H1 (cell line): ENCODE data around the gene IREB2. TPM values are rescaled to one million over a fixed set of nuclear protein-coding genes. Genes with fewer than 3 reads are reported as not detected.
A peak's percentile ranks its signal among the peaks of the same experiment; 100 is the strongest.

Experiments
- CTCF ChIA-PET: fragments of 300-600 bp; sonication (Branson Sonifier 250); formaldehyde crosslinking; loops from one replicate; lab custom pipeline; 2021; ENCODE audit not compliant: partially characterized antibody; lab: Charles Lee
- POLR2A ChIA-PET: fragments of 300-600 bp; sonication (Branson Sonifier 250); formaldehyde crosslinking; loops from one replicate; lab custom pipeline; 2021; ENCODE audit warnings: inconsistent platforms; ENCODE audit not compliant: partially characterized antibody; lab: Charles Lee
- DNase-seq, 2 experiments: peaks; one replicate each; pipeline versions ENCODE4 v3.0.0 to v3.0.0-alpha.2; 2010 to 2022; ENCODE audit warnings: low spot score in 2 of 2, low read depth in 1 of 2, mixed read lengths in 1 of 2
- FAIRE-seq: peaks from 2 replicates; lab custom pipeline; 2011; peaks lifted over from hg19 to GRCh38; lab: Jason Lieb, UNC
- H2AFZ ChIP-seq: 2 replicates; pipeline ENCODE4 v1.8.1; 2012; ENCODE audit warnings: low read length, inconsistent platforms
- H2AK5ac ChIP-seq: 2 replicates; pipeline ENCODE4 v1.6.1; 2013; ENCODE audit warnings: low read depth, low read length
- H2BK120ac ChIP-seq: replicated peaks from 2 replicates; pipeline ENCODE3; 2013; ENCODE audit warnings: low read depth, low read length, inconsistent platforms
- H2BK12ac ChIP-seq: 2 replicates; pipeline ENCODE4 v1.6.1; 2013; ENCODE audit warnings: low read depth, low read length
- H2BK15ac ChIP-seq: 2 replicates; pipeline ENCODE4 v1.6.1; 2013; ENCODE audit warnings: low read length
- H2BK20ac ChIP-seq: 2 replicates; pipeline ENCODE4 v1.6.1; 2013; ENCODE audit warnings: low read length
- H2BK5ac ChIP-seq: 2 replicates; pipeline ENCODE4 v1.6.1; 2013; ENCODE audit warnings: low read depth, low read length
- H3K14ac ChIP-seq: 2 replicates; pipeline ENCODE4 v1.6.1; 2013; ENCODE audit warnings: inconsistent platforms; ENCODE audit not compliant: insufficient read length
- H3K18ac ChIP-seq: 2 replicates; pipeline ENCODE4 v1.6.1; 2013; ENCODE audit warnings: low read length; ENCODE audit errors: extremely low read depth
- H3K23ac ChIP-seq: 2 replicates; pipeline ENCODE4 v1.6.1; 2013; ENCODE audit warnings: inconsistent platforms; ENCODE audit not compliant: insufficient read length
- H3K23me2 ChIP-seq: 2 replicates; pipeline ENCODE4 v1.6.1; 2013; ENCODE audit warnings: low read depth, low read length
- H3K27ac ChIP-seq: 2 replicates; pipeline ENCODE4 v1.6.1; 2011; ENCODE audit warnings: low read depth, low read length, inconsistent platforms
- H3K27me3 ChIP-seq, 4 experiments: replicated peaks in 1 of 4; 1 replicate in 1 of 4; 2 replicates in 3 of 4; pipeline versions ENCODE4 v1.6.1 to v1.8.1; 2011 to 2013; ENCODE audit warnings: low read length in 3 of 4, mild to moderate bottlenecking in 3 of 4, inconsistent platforms in 2 of 4, mixed read lengths in 2 of 4, moderate library complexity in 1 of 4; ENCODE audit not compliant: control insufficient read depth in 3 of 4, insufficient read depth in 3 of 4; ENCODE audit errors: extremely low read depth in 1 of 4
- H3K36me3 ChIP-seq, 4 experiments: 2 replicates each; pipeline versions ENCODE4 v1.6.1 to v1.8.1; 2011 to 2013; ENCODE audit warnings: mild to moderate bottlenecking in 4 of 4, low read length in 3 of 4, moderate library complexity in 2 of 4, control low read depth in 1 of 4, inconsistent platforms in 1 of 4; ENCODE audit not compliant: insufficient read depth in 4 of 4, control insufficient read depth in 2 of 4
- H3K4ac ChIP-seq: replicated peaks from 2 replicates; pipeline ENCODE3; 2013; ENCODE audit warnings: low read length, low read depth, mixed read lengths, inconsistent platforms; ENCODE audit not compliant: insufficient read length
- H3K4me1 ChIP-seq, 4 experiments: replicated peaks in 1 of 4; 1 replicate in 1 of 4; 2 replicates in 3 of 4; pipeline versions ENCODE4 v1.6.1 to v1.8.1; 2011 to 2013; ENCODE audit warnings: low read length in 3 of 4, inconsistent platforms in 2 of 4, mixed read lengths in 1 of 4; ENCODE audit not compliant: insufficient read depth in 4 of 4, control insufficient read depth in 3 of 4
- H3K4me2 ChIP-seq, 2 experiments: 2 replicates each; pipeline versions ENCODE4 v1.6.1 to v1.8.1; 2011 to 2013; ENCODE audit warnings: low read depth in 2 of 2, low read length in 2 of 2, control low read depth in 1 of 2, inconsistent platforms in 1 of 2, mild to moderate bottlenecking in 1 of 2; ENCODE audit not compliant: insufficient read depth in 1 of 2
- H3K4me3 ChIP-seq, 4 experiments: fragments of 200-600, 300-600 bp in 1 of 4; sonication (generic), shearing (Covaris generic), sonication (Bioruptor Twin) in 1 of 4; 2 replicates each; pipeline versions ENCODE4 v1.5.1 to v1.8.1; 2011 to 2016; ENCODE audit warnings: low read length in 4 of 4, low read depth in 3 of 4, control low read depth in 2 of 4, inconsistent platforms in 2 of 4, mild to moderate bottlenecking in 2 of 4, mixed read lengths in 1 of 4, moderate library complexity in 1 of 4; ENCODE audit not compliant: insufficient read depth in 2 of 4; ENCODE audit errors: extremely low read depth in 1 of 4
- H3K56ac ChIP-seq: replicated peaks from 2 replicates; pipeline ENCODE3; 2013; ENCODE audit warnings: low read depth, mild to moderate bottlenecking, mixed read lengths, low read length, inconsistent platforms; ENCODE audit not compliant: insufficient read length
- H3K79me1 ChIP-seq: 2 replicates; pipeline ENCODE4 v1.6.1; 2013; ENCODE audit warnings: low read depth, low read length, control low read depth
- H3K79me2 ChIP-seq, 2 experiments: 2 replicates each; pipeline versions ENCODE4 v1.6.1 to v1.8.1; 2012 to 2013; ENCODE audit warnings: low read length in 2 of 2, mild to moderate bottlenecking in 2 of 2, inconsistent platforms in 1 of 2; ENCODE audit not compliant: insufficient read depth in 2 of 2, control insufficient read depth in 1 of 2
- H3K9ac ChIP-seq, 4 experiments: replicated peaks in 1 of 4; 1 replicate in 1 of 4; 2 replicates in 3 of 4; pipeline versions ENCODE4 v1.6.1 to v1.8.1; 2011 to 2013; ENCODE audit warnings: low read depth in 3 of 4, low read length in 3 of 4, control low read depth in 2 of 4, mild to moderate bottlenecking in 2 of 4, moderate library complexity in 2 of 4, inconsistent platforms in 1 of 4; ENCODE audit errors: extremely low read depth in 1 of 4
- H3K9me3 ChIP-seq, 2 experiments: 2 replicates each; pipeline versions ENCODE4 v1.6.1 to v1.8.1; 2012 to 2013; ENCODE audit warnings: mild to moderate bottlenecking in 2 of 2, moderate library complexity in 2 of 2, control low read depth in 1 of 2, inconsistent platforms in 1 of 2, low read depth in 1 of 2, low read length in 1 of 2, mixed read lengths in 1 of 2; ENCODE audit not compliant: insufficient read depth in 2 of 2
- H4K20me1 ChIP-seq, 2 experiments: replicated peaks in 1 of 2; 2 replicates each; pipeline versions ENCODE3 to v1.8.1; 2011 to 2013; ENCODE audit warnings: inconsistent platforms in 2 of 2, low read length in 2 of 2, mild to moderate bottlenecking in 1 of 2; ENCODE audit not compliant: insufficient read depth in 2 of 2, control insufficient read depth in 1 of 2
- H4K5ac ChIP-seq: 2 replicates; pipeline ENCODE4 v1.6.1; 2013; ENCODE audit warnings: low read length, low read depth, mixed read lengths, inconsistent platforms; ENCODE audit not compliant: insufficient read length
- H4K8ac ChIP-seq: 2 replicates; pipeline ENCODE4 v1.8.0; 2013; ENCODE audit warnings: mild to moderate bottlenecking, moderate library complexity, low read length, inconsistent platforms; ENCODE audit not compliant: insufficient read depth; ENCODE audit errors: extremely low read depth
- H4K91ac ChIP-seq: replicated peaks from 2 replicates; pipeline ENCODE3; 2013; ENCODE audit warnings: low read length, mixed read lengths, inconsistent platforms; ENCODE audit not compliant: insufficient read length
- BRCA1 ChIP-seq: IDR thresholded peaks from 2 replicates; pipeline ENCODE4 v1.6.1; 2012; ENCODE audit warnings: low read depth, low read length, improper control_type of control experiment
- CEBPB ChIP-seq: IDR thresholded peaks from 2 replicates; pipeline ENCODE4 v1.6.1; 2012; ENCODE audit warnings: low read depth, low read length
- CREB1 ChIP-seq: IDR thresholded peaks from 2 replicates; pipeline ENCODE4 v1.6.1; 2012; ENCODE audit warnings: inconsistent platforms
- GTF2F1 ChIP-seq: IDR thresholded peaks from 2 replicates; pipeline ENCODE4 v1.6.1; 2012; ENCODE audit warnings: low read depth, low read length, improper control_type of control experiment, borderline replicate concordance
- HDAC6 ChIP-seq: IDR thresholded peaks from one replicate; pipeline ENCODE4 v1.7.1; 2012; ENCODE audit warnings: low read depth, mild to moderate bottlenecking, inconsistent platforms, low read length, moderate library complexity
- JUN ChIP-seq: IDR thresholded peaks from 2 replicates; pipeline ENCODE4 v1.6.1; 2011; ENCODE audit warnings: low read depth, mild to moderate bottlenecking, improper control_type of control experiment, low read length
- KDM4A ChIP-seq: IDR thresholded peaks from one replicate; pipeline ENCODE4 v1.7.1; 2012; ENCODE audit warnings: low read depth, mild to moderate bottlenecking, moderate library complexity, low read length, inconsistent platforms; ENCODE audit not compliant: severe bottlenecking
- RAD21 ChIP-seq, 2 experiments: IDR thresholded peaks in 1 of 2; conservative IDR thresholded peaks in 1 of 2; 2 replicates each; pipeline ENCODE4 v1.6.1; 2011; ENCODE audit warnings: low read depth in 2 of 2, low read length in 2 of 2, improper control_type of control experiment in 1 of 2, inconsistent platforms in 1 of 2, mild to moderate bottlenecking in 1 of 2, moderate library complexity in 1 of 2
- SAP30 ChIP-seq: fragments of 300-600 bp; sonication (generic); IDR thresholded peaks from 2 replicates; pipeline ENCODE4 v1.7.1; 2012; ENCODE audit warnings: low read length, moderate library complexity, mild to moderate bottlenecking, inconsistent platforms; ENCODE audit not compliant: insufficient read depth, insufficient replicate concordance
- SIX5 ChIP-seq: IDR thresholded peaks from 2 replicates; pipeline ENCODE4 v1.6.1; 2011; ENCODE audit warnings: mild to moderate bottlenecking, low read depth, low read length
- TAF7 ChIP-seq: optimal IDR thresholded peaks from 2 replicates; pipeline ENCODE3; 2011; ENCODE audit warnings: low read depth, mild to moderate bottlenecking, inconsistent platforms, low read length, moderate library complexity, borderline replicate concordance
- WGBS, 2 experiments: shearing (Covaris generic) in 1 of 2; methylation state at CpG; one replicate each; pipeline versions ENCODE4 v1.1.6 to v1.1.7; 2013 to 2015; ENCODE audit warnings: low lambda C conversion rate in 2 of 2, mixed read lengths in 2 of 2, inconsistent platforms in 1 of 2, low coverage in 1 of 2, missing lambda C conversion rate in 1 of 2; ENCODE audit not compliant: insufficient replicate concordance in 2 of 2, insufficient coverage in 1 of 2, insufficient read length in 1 of 2; ENCODE audit errors: extremely low coverage in 1 of 2, missing lambda C conversion rate in 1 of 2; 5-methylcytosine and 5-hydroxymethylcytosine counted together
- polyA plus RNA-seq, 7 experiments: library from polyadenylated mRNA; depleted of rRNA in 3 of 7; stranded (reverse) in 5 of 7; unstranded in 2 of 7; fragments of >200 nt in 5 of 7; fragments of 200-250 nt in 2 of 7; gene quantifications; 1 replicate in 5 of 7; 2 replicates in 1 of 7; 4 replicates in 1 of 7; pipeline versions ENCODE4 v1.2.1 to v1.2.3, GENCODE V29; 2011 to 2013; ENCODE audit warnings: missing spikeins in 2 of 7, mixed read lengths in 2 of 7
- total RNA-seq: library from RNA; stranded (reverse); fragmentation: NEBNext Ultra II Directional; extraction: Animal tissue kit (Norgen Biotek cat#: 25700); gene quantifications from 2 replicates; pipeline ENCODE4 v1.2.1, GENCODE V29; 2021

The IREB2 gene
- total and polyA plus RNA-seq, 2 of the 8 experiments (the other 6 are each of a cell fraction or from before 2014, with no cell fraction given), result 21.0 to 103 TPM

DNA sequence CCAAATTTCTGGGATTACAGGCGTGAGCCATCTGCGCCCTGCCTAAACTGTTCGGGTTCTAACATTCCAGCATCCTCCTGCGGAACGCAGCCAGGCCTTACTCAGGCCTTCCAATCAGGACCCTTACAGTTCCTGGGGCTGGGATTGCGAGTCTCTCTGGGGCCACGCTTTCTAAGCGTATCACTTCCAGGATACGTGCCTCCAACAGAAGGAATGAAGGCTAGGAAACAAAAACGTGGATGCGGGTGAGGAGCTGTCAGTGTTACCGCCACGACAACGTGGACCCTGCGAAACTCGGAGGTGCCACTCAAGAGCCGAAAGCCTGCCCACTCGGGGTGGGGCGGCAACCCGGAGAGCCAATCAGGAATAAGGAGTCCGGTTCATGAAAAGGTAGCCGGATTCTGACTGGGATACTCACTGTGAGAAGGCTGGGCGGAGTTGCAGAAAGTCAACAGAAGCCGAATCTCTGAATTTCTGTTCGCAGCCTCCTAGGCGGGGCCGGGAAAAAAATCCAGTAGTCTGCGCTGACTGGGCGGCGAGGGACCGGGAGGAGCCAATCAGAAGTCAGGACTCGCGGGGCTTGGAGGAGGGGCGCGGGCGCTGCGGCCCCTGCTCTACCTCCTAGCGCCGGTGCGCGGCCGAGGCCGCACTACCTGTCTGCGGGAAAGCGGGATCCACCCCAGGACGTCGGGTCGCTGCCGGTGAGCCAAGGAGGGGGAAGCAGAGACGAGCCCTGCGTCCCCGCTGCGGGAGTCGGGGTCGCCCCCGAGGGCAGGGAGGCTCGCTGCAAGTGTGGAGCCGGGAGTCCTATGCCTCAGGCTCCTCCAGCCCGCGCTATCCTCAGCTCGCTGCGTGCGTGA lies 69.2 kb downstream of the IREB2 start, which contains the start of gene HYKK:
TSS of gene HYKK (plus strand) at position 607 of the 860 bp plus-strand sequence. CDS start 5,512 bp downstream, outside the sequence.
- POLR2A ChIA-PET, result interaction anchor here (0.8 to 1.9 kb wide), 3 partner anchors 33 to 58 kb away, joined by 3 to 8 read pairs (median 4); partner anchors contain the start of genes CHRNA5 and PSMA4
- peak within 1 kb of the TSS; percentile 84 for H2AFZ ChIP-seq
- H3K27me3 ChIP-seq, result peaks cover 0 to 14% (median 8%) of the 10 kb centered on the region in 4 experiments; a peak in 6 of 7 replicates
- H4K8ac ChIP-seq, result peak within 1 kb of the TSS; percentile 81; the same call in 1 of the 2 replicates
- H3K56ac ChIP-seq, result no peak within 1 kb of the TSS
- 0 out of 2 replicates have a peak within 1 kb of the TSS, but pooled peaks have one; percentile 72 for H2BK20ac ChIP-seq
- H3K4me1 ChIP-seq, result peaks cover 0 to 5% (median 1%) of the 10 kb centered on the region in 4 experiments; a peak in 2 of 7 replicates
- DNase-seq (peak; percentile 87 to 90), FAIRE-seq (peak; percentile 39)
- H4K20me1 ChIP-seq, result no peaks in the 10 kb centered on the region
- H3K18ac ChIP-seq, result peak within 1 kb of the TSS; percentile 60
- H3K23ac ChIP-seq, result no peak within 1 kb of the TSS
- H3K79me1 ChIP-seq, result no peaks in the 10 kb centered on the region
- no peaks in the 10 kb centered on the region for H3K79me2 ChIP-seq
- no peak within 1 kb of the TSS for H4K5ac ChIP-seq
- no peak within 1 kb of the TSS for H2BK120ac ChIP-seq
- peak within 1 kb of the TSS; percentile 14 to 66 (median 34); a peak in 6 of 7 replicates for H3K9ac ChIP-seq
- peak within 1 kb of the TSS; percentile 70 to 83 (median 72) for H3K4me3 ChIP-seq
- no peak within 1 kb of the TSS for H3K14ac ChIP-seq
- H3K4me2 ChIP-seq, result peak within 1 kb of the TSS; percentile 72 to 96
- H3K36me3 ChIP-seq, result no peaks in the 10 kb centered on the region
- H3K23me2 ChIP-seq, result peaks cover 11% of the 10 kb centered on the region; the same call in 1 of the 2 replicates
- H2BK12ac ChIP-seq, result no peak within 1 kb of the TSS
- 5% methylated on average over 44 of the region's 63 CpGs; no CpG with 5 or more reads in 1 of the 2 experiments for WGBS, 2 experiments
- H4K91ac ChIP-seq, result no peak within 1 kb of the TSS
- H2BK5ac ChIP-seq, result no peak within 1 kb of the TSS; the same call in 1 of the 2 replicates
- no peak within 1 kb of the TSS for H3K4ac ChIP-seq
- CTCF ChIA-PET, result interaction anchor here (0.8 to 1.1 kb wide), 3 partner anchors 25 to 114 kb away, joined by 3 read pairs; partner anchors contain the start of genes CHRNA3 and PSMA4
- H3K27ac ChIP-seq, result no peak within 1 kb of the TSS
- 0 out of 2 replicates have a peak within 1 kb of the TSS, but pooled peaks have one; percentile 46 for H2BK15ac ChIP-seq
- no peak within 1 kb of the TSS for H2AK5ac ChIP-seq
- no peaks in the 10 kb centered on the region; a peak in 1 of 4 replicates for H3K9me3 ChIP-seq
- TF ChIP-seq TAF7, result no peak
- no peak for TF ChIP-seq JUN
- TF ChIP-seq CEBPB, result no peak
- TF ChIP-seq RAD21 (IDR thresholded peaks at IDR 0.05 in 1 of 2, conservative IDR thresholded peaks at IDR 0.05 in 1 of 2; ENCODE audit: low read depth in 2 of 2, low read length in 2 of 2), result peak; percentile 6 to 17; a peak in 2 of 4 replicates
- TF ChIP-seq SIX5, result no peak
- TF ChIP-seq GTF2F1, result no peak
- no peak for TF ChIP-seq HDAC6
- no peak for TF ChIP-seq BRCA1
- no peak for TF ChIP-seq CREB1
- peak; percentile 96 for TF ChIP-seq KDM4A
- TF ChIP-seq SAP30, result peak; percentile 76
